Pancreas (tissue), 10 donors: ENCODE results near the gene CNTNAP1. TPM values are rescaled to one million over a fixed set of nuclear protein-coding genes. Genes with fewer than 3 reads are reported as not detected.
A peak's percentile ranks its signal among the peaks of the same experiment; 100 is the strongest.

Experiments
- ATAC-seq, 4 donors: fragments of 200-7000 bp; cut with Tn5 transposase; one replicate each; pipeline versions ENCODE4 v1.8.0 to v1.9.1; 2020; ENCODE audit warnings: mild to moderate bottlenecking in 4 of 4, moderate library complexity in 4 of 4
- DNase-seq, 6 donors: peaks; one replicate each; pipeline ENCODE4 v3.0.0-alpha.2; 2020
- FAIRE-seq: peaks from 2 replicates; lab custom pipeline; 2012; peaks lifted over from hg19 to GRCh38; lab: Jason Lieb, UNC
- H3K27ac ChIP-seq, 4 donors: fragments of 200-600 bp; sonication (generic); 1 replicate in 3 of 4; 2 replicates in 1 of 4; pipeline versions ENCODE4 v1.5.0 to v1.8.0; 2020
- H3K27me3 ChIP-seq, 4 donors: fragments of 200-600 bp; one replicate each; pipeline ENCODE4 v1.8.0; 2021
- H3K36me3 ChIP-seq, 3 donors: fragments of 200-600 bp; sonication (generic) in 1 of 3; one replicate each; pipeline versions ENCODE4 v1.5.0 to v1.8.0; 2020 to 2021
- H3K4me1 ChIP-seq, 3 donors: fragments of 200-600 bp; one replicate each; pipeline ENCODE4 v1.8.0; 2021
- H3K4me3 ChIP-seq, 4 donors: fragments of 200-600 bp; sonication (generic) in 2 of 4; one replicate each; pipeline versions ENCODE4 v1.5.0 to v1.8.0; 2020 to 2021
- H3K9me3 ChIP-seq, 4 donors: fragments of 200-600 bp; one replicate each; pipeline ENCODE4 v1.8.0; 2021
- CTCF ChIP-seq, 4 donors: fragments of 200-600 bp; sonication (generic) in 3 of 4; IDR thresholded peaks; one replicate each; pipeline versions ENCODE4 v1.5.0 to v1.8.0; 2021; ENCODE audit warnings: antibody characterized with exemption in 4 of 4
- WGBS, 2 donors: extraction: QIAGEN DNeasy Blood & Tissue Kit; methylation state at CpG; one replicate each; pipeline ENCODE4 v1.1.7; 2013; 5-methylcytosine and 5-hydroxymethylcytosine counted together
- intact Hi-C, 3 donors: fragments of 100-400 bp; cut with DNase I; formaldehyde crosslinking; loops; one replicate each; pipeline versions ENCODE4 v1.11.1 to v1.14.2; 2022
- polyA plus RNA-seq, 2 donors: library from polyadenylated mRNA; stranded (reverse); fragments of 200-250 nt; gene quantifications; one replicate each; pipeline ENCODE4 v1.2.3, GENCODE V29; 2013
- total RNA-seq, 6 donors: library from RNA; stranded (reverse); fragmentation: NEBNext Ultra II Directional in 4 of 6; extraction: Animal tissue kit (Norgen Biotek cat#: 25700) in 4 of 6; gene quantifications; one replicate each; pipeline versions ENCODE4 v1.2.1 to v1.2.4, GENCODE V29; 2021 to 2023
- donor health status: healthy with polysubstance abuse.
- donor health status: DM: no; HTN: no; CAD: no; lungs with moderate emphysema.
- donor health status: DM: no; HTN: no; CAD: no.
- donor health status: control.
- donor health status: control.
- donor health status: Bipolar disorder and iron deficiency.
- donor health status: DM: yes; HTN: yes; CAD: no.
- donor health status: DM: no; HTN: no; CAD: no.
- donor health status: DM: no; HTN: no; CAD: no.
- donor health status: DM: yes; HTN: yes; CAD: no.

The CNTNAP1 gene
- total and polyA plus RNA-seq, 8 donors: 3.1 to 20.0 (median 6.8) TPM

- no peak for FAIRE-seq
- Histone ChIP-seq H3K27me3 (no peaks in the 10 kb centered on the region), H3K36me3 (peaks cover 4 to 50% (median 28%) of the 10 kb centered on the region in 3 donors), H3K9me3 (no peaks in the 10 kb centered on the region), H3K4me3 (no peak overlapping the region), H3K27ac (no peak overlapping the region), H3K4me1 (peaks cover 11 to 38% (median 27%) of the 10 kb centered on the region in 3 donors)
- 90 to 94% methylated on average over 28 of the region's 28 CpGs for WGBS, 2 donors
- no peak for TF ChIP-seq CTCF (IDR thresholded peaks at IDR 0.05)
- no peak for ATAC-seq
- intact Hi-C loops: loop anchor here in 2 of 3 donors (5.0 to 10.0 kb wide), 2 partner anchors 47 to 50 kb away; no protein-coding TSS in a partner anchor
- peak in 3 of 6 donors; percentile 39 to 80 (median 59) for DNase-seq
These were observed 10.3 kb upstream of the CNTNAP1 start for GRCh38 chr17:42672038-42672437.

DNA sequence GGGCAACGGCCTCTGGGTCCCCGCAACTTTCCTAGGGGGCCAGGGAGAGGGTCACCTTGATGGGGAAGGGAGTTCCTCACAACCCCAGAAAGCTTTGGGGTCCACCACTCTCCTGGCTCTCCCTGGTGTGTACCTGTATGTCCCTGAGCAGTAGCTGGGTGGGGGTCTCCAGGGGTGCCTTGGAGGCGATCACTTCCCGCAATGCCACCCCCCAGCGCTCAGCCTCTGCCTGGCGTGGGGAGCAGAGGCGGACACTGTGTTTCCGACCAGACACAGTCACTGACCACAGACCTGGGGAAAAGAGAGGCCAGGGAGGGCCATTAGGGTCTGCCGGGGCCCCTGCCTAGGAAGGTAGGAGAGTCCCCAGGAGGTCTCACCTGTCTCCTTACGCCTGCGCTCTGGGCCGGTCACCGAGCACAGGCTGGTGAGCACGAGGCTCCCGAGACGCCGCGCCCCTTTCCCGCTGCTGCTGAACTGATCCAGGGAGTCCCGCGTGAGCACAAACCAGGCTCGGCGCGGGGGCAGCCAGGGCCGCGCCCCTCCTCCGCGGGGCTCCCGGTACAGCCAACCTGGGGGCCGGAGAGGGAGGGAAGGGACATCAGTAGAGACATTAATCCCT, 9.0 kb upstream of the CNTNAP1 start:
- WGBS, 2 donors: 72 to 80% methylated on average over 30 of the region's 30 CpGs
- TF ChIP-seq CTCF (IDR thresholded peaks at IDR 0.05): no peak
- Histone ChIP-seq H3K36me3 (peaks cover 4 to 49% (median 28%) of the 10 kb centered on the region in 3 donors), H3K27me3 (no peaks in the 10 kb centered on the region), H3K9me3 (no peaks in the 10 kb centered on the region), H3K4me1 (peaks cover under 1 to 27% (median 14%) of the 10 kb centered on the region in 3 donors), H3K4me3 (peak overlapping the region in 3 of 4 donors; percentile 79 to 92 (median 80)), H3K27ac (peak overlapping the region in 1 of 4 donors; percentile 92)
- DNase-seq (peak in 4 of 6 donors; percentile 43 to 77 (median 62)), FAIRE-seq (no peak), ATAC-seq (no peak)
- intact Hi-C loops: loop anchor here in 2 of 3 donors (5.0 to 10.0 kb wide), 2 partner anchors 49 to 51 kb away; no protein-coding TSS in a partner anchor

DNA sequence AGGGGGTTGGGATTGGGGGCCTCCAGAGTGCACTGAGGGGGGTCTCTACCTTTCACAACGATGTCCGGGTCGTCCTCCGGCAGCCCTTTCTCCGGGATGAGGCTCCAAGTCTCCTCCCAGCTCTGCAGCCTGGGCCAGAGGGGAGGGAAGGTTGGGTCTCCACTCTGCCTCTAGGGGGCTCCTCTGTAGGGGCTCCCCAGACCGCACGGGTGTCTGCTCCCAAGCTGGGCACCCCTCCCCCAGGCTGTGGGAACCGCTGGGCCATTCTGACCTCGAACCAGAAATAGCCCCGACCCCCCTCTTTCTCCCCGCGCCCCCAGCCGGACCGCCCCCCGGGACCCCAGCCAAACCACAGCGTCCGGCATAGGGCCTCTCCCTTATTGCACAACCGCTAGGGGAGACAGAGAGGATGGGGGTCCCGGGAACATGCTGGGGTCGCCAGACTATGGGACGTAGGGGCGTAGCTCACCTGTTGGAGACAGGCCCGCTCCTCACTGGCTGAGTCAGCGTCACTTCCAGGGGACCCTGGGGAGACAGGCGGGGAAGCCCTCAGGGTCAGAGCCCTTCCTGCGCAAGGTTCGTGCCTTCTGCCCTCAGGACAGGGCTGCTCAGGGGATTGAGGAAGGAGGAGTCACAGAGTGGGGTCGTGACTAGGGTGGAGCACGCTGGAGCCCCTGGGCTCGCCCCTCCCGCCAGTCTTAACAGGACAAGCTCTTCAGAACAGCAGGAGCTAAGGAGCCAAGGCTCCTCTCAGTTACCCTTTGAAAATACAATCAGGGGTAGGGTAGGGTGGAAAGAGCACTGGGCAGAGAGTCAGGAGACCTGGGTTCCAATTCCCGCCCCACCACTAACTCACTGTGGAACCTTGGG, 8.2 kb upstream of the CNTNAP1 start:
- Histone ChIP-seq H3K4me1 (peaks cover 5 to 32% (median 10%) of the 10 kb centered on the region in 3 donors), H3K9me3 (no peaks in the 10 kb centered on the region), H3K4me3 (peak overlapping the region; percentile 79 to 92 (median 85)), H3K36me3 (peaks cover 4 to 45% (median 28%) of the 10 kb centered on the region in 3 donors), H3K27ac (peak overlapping the region in 3 of 4 donors; percentile 20 to 93 (median 92)), H3K27me3 (no peaks in the 10 kb centered on the region)
- peak in 5 of 6 donors; percentile 47 to 81 (median 74) for DNase-seq
- no peak for FAIRE-seq
- 22 to 31% methylated on average over 31 to 32 of the region's 32 CpGs for WGBS, 2 donors
- no peak for ATAC-seq
- intact Hi-C loops: loop anchor here in 2 of 3 donors (5.0 to 10.0 kb wide), 2 partner anchors 49 to 52 kb away; no protein-coding TSS in a partner anchor
- peak in 1 of 4 donors; percentile 18 for TF ChIP-seq CTCF (IDR thresholded peaks at IDR 0.05)

DNA sequence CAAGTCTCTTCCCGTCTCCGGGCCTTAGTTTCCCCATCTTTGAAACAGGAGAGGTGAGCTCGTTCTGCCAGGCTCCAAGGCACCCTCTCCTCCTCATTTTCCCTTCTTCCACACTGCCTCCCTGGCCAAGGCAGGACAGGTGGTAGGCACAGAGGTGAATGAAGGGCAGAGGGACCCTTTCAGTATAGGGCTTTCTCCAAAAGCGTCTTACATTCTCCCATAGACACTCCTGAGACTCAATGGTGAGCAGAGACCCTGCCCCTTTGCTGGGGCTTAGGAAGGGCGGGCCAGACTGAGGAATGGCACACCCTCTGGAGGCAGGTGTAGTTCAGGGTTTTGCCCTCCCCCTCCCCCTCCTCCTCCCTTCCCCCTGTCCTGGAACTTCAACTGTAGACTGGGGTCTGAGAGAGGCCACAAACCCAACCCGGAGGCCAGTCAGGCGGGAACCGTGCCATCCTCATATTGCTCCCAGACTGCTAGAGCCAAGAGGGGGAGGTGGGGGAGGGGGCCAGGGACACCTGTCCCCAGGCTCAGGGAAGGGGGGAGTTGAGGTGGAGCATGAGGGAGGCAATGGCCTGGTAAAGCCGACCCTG, 7.5 kb upstream of the CNTNAP1 start:
- no peaks in the 10 kb centered on the region for H3K9me3 ChIP-seq
- ATAC-seq (peak in 3 of 4 donors; percentile 1 to 2 (median 1)), DNase-seq (peak; percentile 71 to 89 (median 80)), FAIRE-seq (no peak)
- H3K36me3 ChIP-seq: peaks cover 4 to 38% (median 21%) of the 10 kb centered on the region in 3 donors
- TF ChIP-seq CTCF (IDR thresholded peaks at IDR 0.05): no peak
- H3K4me1 ChIP-seq: peaks cover 6 to 34% (median 11%) of the 10 kb centered on the region in 3 donors
- no peaks in the 10 kb centered on the region for H3K27me3 ChIP-seq
- intact Hi-C loops: loop anchor here in 2 of 3 donors (5.0 to 10.0 kb wide), 2 partner anchors 50 to 53 kb away; no protein-coding TSS in a partner anchor
- peak overlapping the region; percentile 73 to 93 (median 90) for H3K27ac ChIP-seq
- peak overlapping the region; percentile 79 to 92 (median 85) for H3K4me3 ChIP-seq
- 17 to 18% methylated on average over 8 to 9 of the region's 9 CpGs for WGBS, 2 donors
